ENCODE data around the gene ACVR1B. TPM values are rescaled to one million over a fixed set of nuclear protein-coding genes. Genes with fewer than 3 reads are reported as not detected.

ACVR1B gene
- total and polyA plus RNA-seq, 9 of the 15 experiments (the other 6 are each of a cell fraction or from before 2014, with no cell fraction given): 0.97 to 15.1 (median 6.8) TPM

DNA sequence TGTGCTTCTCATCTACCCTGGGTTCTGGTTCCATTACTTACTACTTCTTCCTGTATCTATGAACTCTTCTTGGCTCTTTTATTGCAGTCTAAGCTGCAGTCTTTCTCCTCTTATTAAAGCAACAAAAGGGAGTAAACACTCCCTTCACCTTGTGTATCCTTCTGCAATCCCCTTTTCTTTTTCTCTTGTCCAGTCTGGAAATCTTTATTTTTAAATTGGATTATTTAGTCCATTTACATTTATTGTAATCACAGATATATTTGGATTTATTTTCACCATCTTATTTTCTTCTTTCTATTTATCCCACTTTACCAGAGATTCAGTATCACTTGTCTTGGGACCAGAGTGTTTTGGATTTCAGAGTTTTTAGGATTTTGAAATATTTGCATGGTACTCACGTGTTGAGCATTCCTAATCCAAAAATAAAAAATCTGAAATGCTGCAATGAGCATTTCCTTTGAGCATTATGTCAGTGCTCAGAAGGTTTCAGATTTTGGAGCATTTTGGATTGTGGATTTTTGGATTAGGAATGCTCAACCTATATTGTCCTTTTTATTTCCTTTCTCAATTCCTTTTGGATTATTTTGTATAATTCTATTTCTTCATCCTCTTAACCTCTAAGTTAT, 6.8 kb upstream of the ACVR1B start:
- H2AFZ ChIP-seq (ENCODE audit: low read depth, low read length): no peak overlapping the region
- no peaks in the 10 kb centered on the region for H3K36me3 ChIP-seq (ENCODE audit: control insufficient read depth, insufficient read depth, low read length)
- intact Hi-C loops (cut with micrococcal nuclease) (no loop called here), in situ Hi-C loops (cut with MboI) (no loop called here)
- H4K20me1 ChIP-seq (replicated peaks; ENCODE audit: control insufficient read depth, insufficient read depth, low read length): no peaks in the 10 kb centered on the region
- H3K9ac ChIP-seq (ENCODE audit: insufficient read depth in 1 of 2, low read depth in 2 of 2, low read length in 2 of 2): no peak overlapping the region
- H3K9me3 ChIP-seq (replicated peaks; ENCODE audit: control insufficient read depth, insufficient read depth, low read depth, low read length): peaks cover 4% of the 10 kb centered on the region; the same call in 1 of the 2 replicates
- DNase-seq (ENCODE audit: extremely low read depth in 1 of 4, low spot score in 3 of 4) (no peak), ATAC-seq (no peak), FAIRE-seq (no peak)
- WGBS (ENCODE audit: insufficient coverage, low coverage, missing lambda C conversion rate): 26% methylated on average over 1 of the region's 1 CpG
- peaks cover 0 to 4% of the 10 kb centered on the region in 2 experiments; a peak in 1 of 5 replicates for H3K4me1 ChIP-seq (replicated peaks in 1 of 2; ENCODE audit: control insufficient read depth in 2 of 2, insufficient read depth in 2 of 2, low read length in 2 of 2)
- H3K27me3 ChIP-seq (ENCODE audit: control insufficient read depth in 2 of 2, insufficient read depth in 2 of 2, low read length in 2 of 2): peaks cover 2 to 17% of the 10 kb centered on the region in 2 experiments; a peak in 2 of 5 replicates
- H3K9me1 ChIP-seq (ENCODE audit: control insufficient read depth, insufficient read depth, low read length): no peaks in the 10 kb centered on the region
- ChIA-PET CTCF (ENCODE audit: low intra/inter-chr PET ratio) (no interaction called here), POLR2A (no interaction called here)
- no peak overlapping the region for H3K4me3 ChIP-seq
- H3K79me2 ChIP-seq (ENCODE audit: control insufficient read depth, insufficient read depth, low read length): no peaks in the 10 kb centered on the region
- no peak overlapping the region for H3K4me2 ChIP-seq (ENCODE audit: insufficient read depth, low read length)
- no peak overlapping the region for H3K27ac ChIP-seq (ENCODE audit: extremely low read depth, low read depth, low read length)
- no TSS peak for BruUV-seq (replicated peaks)
- TF ChIP-seq JUN (IDR thresholded peaks at IDR 0.05; ENCODE audit: borderline replicate concordance, low read depth, low read length): no peak
- no peak for TF ChIP-seq JUN (CRISPR knock-in tag; IDR thresholded peaks at IDR 0.05; ENCODE audit: borderline replicate concordance)
- no peak for TF ChIP-seq ZNF644 (tag; IDR thresholded peaks at IDR 0.05; ENCODE audit: low read depth)
- TF ChIP-seq, protein P1, sequence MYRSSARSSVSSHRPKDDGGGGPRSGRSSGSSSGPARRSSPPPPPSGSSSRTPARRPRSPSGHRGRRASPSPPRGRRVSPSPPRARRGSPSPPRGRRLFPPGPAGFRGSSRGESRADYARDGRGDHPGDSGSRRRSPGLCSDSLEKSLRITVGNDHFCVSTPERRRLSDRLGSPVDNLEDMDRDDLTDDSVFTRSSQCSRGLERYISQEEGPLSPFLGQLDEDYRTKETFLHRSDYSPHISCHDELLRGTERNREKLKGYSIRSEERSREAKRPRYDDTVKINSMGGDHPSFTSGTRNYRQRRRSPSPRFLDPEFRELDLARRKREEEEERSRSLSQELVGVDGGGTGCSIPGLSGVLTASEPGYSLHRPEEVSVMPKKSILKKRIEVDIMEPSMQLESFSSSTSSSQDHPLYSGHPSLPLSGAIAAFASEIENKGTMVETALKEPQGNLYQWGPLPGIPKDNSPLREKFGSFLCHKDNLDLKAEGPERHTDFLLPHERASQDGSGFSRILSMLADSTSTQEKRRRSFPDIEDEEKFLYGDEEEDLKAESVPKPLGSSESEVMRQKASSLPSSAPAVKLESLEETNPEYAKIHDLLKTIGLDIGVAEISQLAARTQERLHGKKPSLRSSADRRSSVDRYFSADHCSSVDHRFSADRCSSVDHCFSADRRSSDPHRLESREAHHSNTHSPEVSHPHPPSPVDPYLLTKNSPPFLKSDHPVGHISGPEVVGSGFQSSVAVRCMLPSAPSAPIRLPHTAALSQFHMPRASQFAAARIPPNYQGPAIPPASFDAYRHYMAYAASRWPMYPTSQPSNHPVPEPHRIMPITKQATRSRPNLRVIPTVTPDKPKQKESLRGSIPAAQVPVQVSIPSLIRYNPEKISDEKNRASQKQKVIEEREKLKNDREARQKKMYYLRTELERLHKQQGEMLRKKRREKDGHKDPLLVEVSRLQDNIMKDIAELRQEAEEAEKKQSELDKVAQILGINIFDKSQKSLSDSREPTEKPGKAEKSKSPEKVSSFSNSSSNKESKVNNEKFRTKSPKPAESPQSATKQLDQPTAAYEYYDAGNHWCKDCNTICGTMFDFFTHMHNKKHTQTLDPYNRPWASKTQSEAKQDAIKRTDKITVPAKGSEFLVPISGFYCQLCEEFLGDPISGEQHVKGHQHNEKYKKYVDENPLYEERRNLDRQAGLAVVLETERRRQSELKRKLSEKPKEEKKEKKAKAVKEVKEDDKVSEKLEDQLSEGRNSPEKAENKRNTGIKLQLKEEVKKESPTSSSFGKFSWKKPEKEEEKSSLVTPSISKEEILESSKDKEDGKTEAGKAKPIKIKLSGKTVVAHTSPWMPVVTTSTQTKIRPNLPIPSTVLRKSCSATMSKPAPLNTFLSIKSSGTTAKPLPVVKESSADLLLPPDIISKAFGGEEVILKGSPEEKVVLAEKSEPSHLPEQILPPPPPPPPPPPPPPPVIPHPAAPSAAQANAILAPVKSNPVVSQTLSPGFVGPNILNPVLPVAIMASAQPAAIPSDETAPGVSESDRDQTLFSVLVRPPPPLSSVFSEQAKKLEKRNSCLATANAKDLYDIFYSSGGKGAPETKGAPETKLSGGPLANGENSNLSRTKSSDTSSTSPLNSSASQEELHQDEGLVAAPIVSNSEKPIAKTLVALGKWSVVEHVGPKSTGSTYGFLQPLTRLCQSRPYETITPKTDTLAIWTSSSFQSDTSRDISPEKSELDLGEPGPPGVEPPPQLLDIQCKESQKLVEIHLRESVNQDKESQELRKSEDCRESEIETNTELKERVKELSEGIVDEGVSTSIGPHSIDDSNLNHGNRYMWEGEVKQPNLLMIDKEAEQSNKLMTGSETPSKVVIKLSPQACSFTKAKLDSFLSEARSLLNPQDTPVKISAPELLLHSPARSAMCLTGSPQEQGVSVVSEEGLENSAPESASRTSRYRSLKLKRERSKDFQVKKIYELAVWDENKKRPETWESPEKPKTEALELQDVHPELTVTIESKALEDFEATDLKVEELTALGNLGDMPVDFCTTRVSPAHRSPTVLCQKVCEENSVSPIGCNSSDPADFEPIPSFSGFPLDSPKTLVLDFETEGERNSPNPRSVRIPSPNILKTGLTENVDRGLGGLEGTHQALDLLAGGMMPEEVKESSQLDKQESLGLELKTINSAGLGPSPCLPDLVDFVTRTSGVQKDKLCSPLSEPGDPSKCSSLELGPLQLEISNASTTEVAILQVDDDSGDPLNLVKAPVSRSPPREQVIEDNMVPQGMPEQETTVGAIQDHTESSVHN (IDR thresholded peaks at IDR 0.05; ENCODE audit: borderline replicate concordance in 1 of 2, low read depth in 1 of 2): no peak
- no peak for TF ChIP-seq SAFB2 (IDR thresholded peaks at IDR 0.05; ENCODE audit: borderline replicate concordance, low read depth, low read length, severe bottlenecking)
- TF ChIP-seq, protein P2, sequence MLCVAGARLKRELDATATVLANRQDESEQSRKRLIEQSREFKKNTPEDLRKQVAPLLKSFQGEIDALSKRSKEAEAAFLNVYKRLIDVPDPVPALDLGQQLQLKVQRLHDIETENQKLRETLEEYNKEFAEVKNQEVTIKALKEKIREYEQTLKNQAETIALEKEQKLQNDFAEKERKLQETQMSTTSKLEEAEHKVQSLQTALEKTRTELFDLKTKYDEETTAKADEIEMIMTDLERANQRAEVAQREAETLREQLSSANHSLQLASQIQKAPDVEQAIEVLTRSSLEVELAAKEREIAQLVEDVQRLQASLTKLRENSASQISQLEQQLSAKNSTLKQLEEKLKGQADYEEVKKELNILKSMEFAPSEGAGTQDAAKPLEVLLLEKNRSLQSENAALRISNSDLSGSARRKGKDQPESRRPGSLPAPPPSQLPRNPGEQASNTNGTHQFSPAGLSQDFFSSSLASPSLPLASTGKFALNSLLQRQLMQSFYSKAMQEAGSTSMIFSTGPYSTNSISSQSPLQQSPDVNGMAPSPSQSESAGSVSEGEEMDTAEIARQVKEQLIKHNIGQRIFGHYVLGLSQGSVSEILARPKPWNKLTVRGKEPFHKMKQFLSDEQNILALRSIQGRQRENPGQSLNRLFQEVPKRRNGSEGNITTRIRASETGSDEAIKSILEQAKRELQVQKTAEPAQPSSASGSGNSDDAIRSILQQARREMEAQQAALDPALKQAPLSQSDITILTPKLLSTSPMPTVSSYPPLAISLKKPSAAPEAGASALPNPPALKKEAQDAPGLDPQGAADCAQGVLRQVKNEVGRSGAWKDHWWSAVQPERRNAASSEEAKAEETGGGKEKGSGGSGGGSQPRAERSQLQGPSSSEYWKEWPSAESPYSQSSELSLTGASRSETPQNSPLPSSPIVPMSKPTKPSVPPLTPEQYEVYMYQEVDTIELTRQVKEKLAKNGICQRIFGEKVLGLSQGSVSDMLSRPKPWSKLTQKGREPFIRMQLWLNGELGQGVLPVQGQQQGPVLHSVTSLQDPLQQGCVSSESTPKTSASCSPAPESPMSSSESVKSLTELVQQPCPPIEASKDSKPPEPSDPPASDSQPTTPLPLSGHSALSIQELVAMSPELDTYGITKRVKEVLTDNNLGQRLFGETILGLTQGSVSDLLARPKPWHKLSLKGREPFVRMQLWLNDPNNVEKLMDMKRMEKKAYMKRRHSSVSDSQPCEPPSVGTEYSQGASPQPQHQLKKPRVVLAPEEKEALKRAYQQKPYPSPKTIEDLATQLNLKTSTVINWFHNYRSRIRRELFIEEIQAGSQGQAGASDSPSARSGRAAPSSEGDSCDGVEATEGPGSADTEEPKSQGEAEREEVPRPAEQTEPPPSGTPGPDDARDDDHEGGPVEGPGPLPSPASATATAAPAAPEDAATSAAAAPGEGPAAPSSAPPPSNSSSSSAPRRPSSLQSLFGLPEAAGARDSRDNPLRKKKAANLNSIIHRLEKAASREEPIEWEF (CRISPR knock-in tag; IDR thresholded peaks at IDR 0.05): no peak
- peak; percentile 29; the same call in 1 of the 2 replicates for TF ChIP-seq TRIM28 (IDR thresholded peaks at IDR 0.05)
- TF ChIP-seq ADNP (tag; IDR thresholded peaks at IDR 0.05): 0 out of 2 replicates have a peak, but pooled peaks have one; percentile 17
